CD4-positive, alpha-beta T cell (primary cell): Measurements from ENCODE around the gene NME4. TPM values are rescaled to one million over a fixed set of nuclear protein-coding genes. Genes with fewer than 3 reads are reported as not detected.

ENCODE experiments used
- ATAC-seq: fragments of 200-7000 bp; cut with Tn5 transposase; one replicate; pipeline ENCODE4 v1.10.0; 2022; ENCODE audit warnings: mild to moderate bottlenecking; ENCODE audit not compliant: poor library complexity
- CTCF ChIA-PET: fragments of 350-600 bp; sonication (Branson Sonifier 250); formaldehyde crosslinking; loops from one replicate; lab custom pipeline; 2021; ENCODE audit warnings: antibody characterized with exemption, inconsistent platforms; lab: Charles Lee
- POLR2A ChIA-PET: fragments of 350-600 bp; sonication (Branson Sonifier 250); formaldehyde crosslinking; loops from one replicate; lab custom pipeline; 2021; ENCODE audit warnings: antibody characterized with exemption, inconsistent platforms; lab: Charles Lee
- DNase-seq, 14 experiments: peaks; one replicate each; pipeline ENCODE4 v3.0.0-alpha.2; 2013 to 2020; ENCODE audit warnings: mixed read lengths in 2 of 14
- H3K27ac ChIP-seq, 2 donors: one replicate each; pipeline versions ENCODE4 v1.5.1 to v1.7.0; 2013; ENCODE audit warnings: low read length in 2 of 2, low read depth in 1 of 2, mild to moderate bottlenecking in 1 of 2
- H3K27me3 ChIP-seq, 2 experiments: 1 replicate in 1 of 2; 2 replicates in 1 of 2; pipeline versions ENCODE4 v1.6.1 to v1.7.0; 2013; ENCODE audit warnings: low read length in 2 of 2, control low read depth in 1 of 2, mild to moderate bottlenecking in 1 of 2, moderate library complexity in 1 of 2; ENCODE audit not compliant: insufficient read depth in 2 of 2, control insufficient read depth in 1 of 2
- H3K36me3 ChIP-seq: one replicate; pipeline ENCODE4 v1.6.1; 2013; ENCODE audit warnings: low read length, control low read depth; ENCODE audit not compliant: insufficient read depth
- H3K4me1 ChIP-seq: one replicate; pipeline ENCODE4 v1.6.1; 2013; ENCODE audit warnings: low read length, control low read depth; ENCODE audit not compliant: insufficient read depth
- H3K4me3 ChIP-seq: one replicate; pipeline ENCODE4 v1.5.1; 2013; ENCODE audit warnings: mild to moderate bottlenecking, low read length, moderate library complexity
- H3K9me3 ChIP-seq, 2 experiments: 1 replicate in 1 of 2; 2 replicates in 1 of 2; pipeline versions ENCODE4 v1.6.1 to v1.7.0; 2013; ENCODE audit warnings: low read length in 2 of 2, mild to moderate bottlenecking in 2 of 2, control low read depth in 1 of 2, moderate library complexity in 1 of 2; ENCODE audit not compliant: control insufficient read depth in 1 of 2, insufficient read depth in 1 of 2
- H3K27ac Mint-ChIP-seq: one replicate; pipeline ENCODE4 v1.8.0; 2020; ENCODE audit warnings: mixed read lengths
- H3K27me3 Mint-ChIP-seq: one replicate; pipeline ENCODE4 v1.8.0; 2021; ENCODE audit warnings: mixed read lengths
- H3K36me3 Mint-ChIP-seq: one replicate; pipeline ENCODE4 v1.8.0; 2021; ENCODE audit warnings: low read depth, mixed read lengths
- H3K4me1 Mint-ChIP-seq: one replicate; pipeline ENCODE4 v1.8.0; 2021; ENCODE audit warnings: low read depth, mixed read lengths
- H3K4me3 Mint-ChIP-seq: one replicate; pipeline ENCODE4 v1.8.0; 2020; ENCODE audit warnings: mild to moderate bottlenecking, mixed read lengths
- H3K9me3 Mint-ChIP-seq: one replicate; pipeline ENCODE4 v1.8.0; 2020; ENCODE audit warnings: mixed read lengths
- CTCF ChIP-seq: fragments of 200-600 bp; IDR thresholded peaks from one replicate; pipeline ENCODE4 v1.8.0; 2022; ENCODE audit warnings: antibody characterized with exemption, mild to moderate bottlenecking
- intact Hi-C, 2 experiments: fragments of 100-400 bp; cut with DNase I in 1 of 2; cut with micrococcal nuclease in 1 of 2; formaldehyde crosslinking; loops; one replicate each; pipeline versions ENCODE4 v1.15.1 to v1.9.0; 2023 to 2025; cut with DNase I, micrococcal nuclease
- total RNA-seq, 174 experiments: library from RNA in 2 of 174; stranded (reverse) in 2 of 174; gene quantifications; one replicate each; pipeline ENCODE4 v1.2.3 and lab custom pipeline; 2021 to 2026

Gene NME4
- total RNA-seq, 2 experiments from 2014 or later = 31.2 to 32.6 TPM

GRCh38 chr16:352547-353403, 44.2 kb upstream of the NME4 start, which contains the start of gene AXIN1:
Gene AXIN1 (minus strand): TSS chr16:352723. CDS start chr16:347025, 5,698 bp downstream.
- peak within 1 kb of the TSS; percentile 99 for H3K4me3 Mint-ChIP-seq
- DNase-seq = peak; percentile 98 to 100 (median 100)
- peaks cover 74% of the 10 kb centered on the region for H3K4me1 ChIP-seq
- POLR2A ChIA-PET = interaction anchor here (0.5 to 3.5 kb wide), 15 partner anchors 9 to 315 kb away, joined by 3 to 19 read pairs (median 4); partner anchors contain the start of genes DECR2, FAM234A, LUC7L and MRPL28
- CTCF ChIA-PET = interaction anchor here (0.5 to 1.1 kb wide), 6 partner anchors 21 to 284 kb away, joined by 3 to 5 read pairs (median 3); partner anchors contain the start of genes FAM234A and METTL26
- H3K27me3 Mint-ChIP-seq = no peaks in the 10 kb centered on the region
- H3K27me3 ChIP-seq = no peaks in the 10 kb centered on the region
- H3K36me3 ChIP-seq = peaks cover 12% of the 10 kb centered on the region
- TF ChIP-seq CTCF = no peak
- H3K36me3 Mint-ChIP-seq = peaks cover 16% of the 10 kb centered on the region
- H3K9me3 Mint-ChIP-seq = no peaks in the 10 kb centered on the region
- peak; percentile 86 for ATAC-seq
- intact Hi-C loops = loop anchor here (1.0 to 5.0 kb wide), 11 partner anchors 18 to 214 kb away; partner anchors contain the start of genes DECR2 (in 2 of the 2), FAM234A (in 2 of the 2), RAB11FIP3 (in 2 of the 2) and MRPL28 (in 1 of the 2)
- peak within 1 kb of the TSS; percentile 57 for H3K4me3 ChIP-seq
- peak within 1 kb of the TSS; percentile 35 to 50 for H3K27ac ChIP-seq
- peak within 1 kb of the TSS; percentile 94 for H3K27ac Mint-ChIP-seq
- H3K9me3 ChIP-seq = no peaks in the 10 kb centered on the region
- peaks cover 61% of the 10 kb centered on the region for H3K4me1 Mint-ChIP-seq

- peak in 3 of 14 experiments; percentile 42 to 61 (median 45) for DNase-seq
- peaks cover 52% of the 10 kb centered on the region for H3K4me1 Mint-ChIP-seq
- H3K27ac ChIP-seq = peak overlapping the region; percentile 35 to 50
Measured at GRCh38 chr16:353404-354290, 43.4 kb upstream of the NME4 start.

More at GRCh38 chr16:353404-354290, 43.4 kb upstream of the NME4 start:
- Histone ChIP-seq H3K4me1 (peaks cover 69% of the 10 kb centered on the region), H3K27me3 (no peaks in the 10 kb centered on the region), H3K4me3 (peak overlapping the region; percentile 40), H3K36me3 (peaks cover 8% of the 10 kb centered on the region), H3K9me3 (no peaks in the 10 kb centered on the region)
- CTCF ChIA-PET = interaction anchor here (0.5 to 1.1 kb wide), 4 partner anchors 21 to 283 kb away, joined by 3 to 5 read pairs (median 3); partner anchors contain the start of genes FAM234A and METTL26
- ATAC-seq = no peak
- Mint-ChIP-seq H3K9me3 (no peaks in the 10 kb centered on the region), H3K4me3 (peak overlapping the region; percentile 89), H3K36me3 (peaks cover 9% of the 10 kb centered on the region), H3K27me3 (no peaks in the 10 kb centered on the region), H3K27ac (peak overlapping the region; percentile 91)
- POLR2A ChIA-PET = interaction anchor here (0.5 to 3.5 kb wide), 14 partner anchors 17 to 131 kb away, joined by 3 to 19 read pairs (median 4); partner anchors contain the start of genes DECR2, FAM234A, LUC7L and MRPL28
- TF ChIP-seq CTCF = no peak
- intact Hi-C loops = loop anchor here (1.0 to 5.0 kb wide), 9 partner anchors 29 to 215 kb away; partner anchors contain the start of genes DECR2 (in 2 of the 2), RAB11FIP3 (in 2 of the 2), FAM234A (in 1 of the 2) and NPRL3 (in 1 of the 2)
